Bronchial epithelial cell (primary cell): Measurements from ENCODE around the gene TSPOAP1. TPM values are rescaled to one million over a fixed set of nuclear protein-coding genes. Genes with fewer than 3 reads are reported as not detected.

Experiments
- DNase-seq: peaks from one replicate; pipeline ENCODE4 v3.0.0-alpha.2; 2010; ENCODE audit warnings: low read depth
- FAIRE-seq: peaks from 2 replicates; lab custom pipeline; 2011; peaks lifted over from hg19 to GRCh38; lab: Jason Lieb, UNC
- H3K27me3 ChIP-seq: 2 replicates; pipeline ENCODE4 v1.5.1; 2011; ENCODE audit warnings: low read length; ENCODE audit not compliant: control insufficient read depth, insufficient read depth
- H3K36me3 ChIP-seq: 2 replicates; pipeline ENCODE4 v1.5.1; 2011; ENCODE audit warnings: low read length; ENCODE audit not compliant: control insufficient read depth, insufficient read depth
- H3K4me3 ChIP-seq: 2 replicates; pipeline ENCODE4 v1.5.1; 2011; ENCODE audit warnings: mild to moderate bottlenecking, low read depth, low read length, control low read depth
- total RNA-seq: library from RNA; depleted of rRNA; stranded (reverse); fragments of >200 nt; gene quantifications from 2 replicates; pipeline ENCODE4 v1.2.1, GENCODE V29; 2014
- TF ChIP-seq, protein P1 (sequence below): IDR thresholded peaks from 2 replicates; pipeline ENCODE4 v1.5.1; 2011; ENCODE audit warnings: mild to moderate bottlenecking, moderate library complexity, low read length, control low read depth, inconsistent platforms; ENCODE audit not compliant: insufficient read depth, severe bottlenecking

The TSPOAP1 gene
- total RNA-seq, 1 donor from 2014 or later, result 0.53 TPM

DNA sequence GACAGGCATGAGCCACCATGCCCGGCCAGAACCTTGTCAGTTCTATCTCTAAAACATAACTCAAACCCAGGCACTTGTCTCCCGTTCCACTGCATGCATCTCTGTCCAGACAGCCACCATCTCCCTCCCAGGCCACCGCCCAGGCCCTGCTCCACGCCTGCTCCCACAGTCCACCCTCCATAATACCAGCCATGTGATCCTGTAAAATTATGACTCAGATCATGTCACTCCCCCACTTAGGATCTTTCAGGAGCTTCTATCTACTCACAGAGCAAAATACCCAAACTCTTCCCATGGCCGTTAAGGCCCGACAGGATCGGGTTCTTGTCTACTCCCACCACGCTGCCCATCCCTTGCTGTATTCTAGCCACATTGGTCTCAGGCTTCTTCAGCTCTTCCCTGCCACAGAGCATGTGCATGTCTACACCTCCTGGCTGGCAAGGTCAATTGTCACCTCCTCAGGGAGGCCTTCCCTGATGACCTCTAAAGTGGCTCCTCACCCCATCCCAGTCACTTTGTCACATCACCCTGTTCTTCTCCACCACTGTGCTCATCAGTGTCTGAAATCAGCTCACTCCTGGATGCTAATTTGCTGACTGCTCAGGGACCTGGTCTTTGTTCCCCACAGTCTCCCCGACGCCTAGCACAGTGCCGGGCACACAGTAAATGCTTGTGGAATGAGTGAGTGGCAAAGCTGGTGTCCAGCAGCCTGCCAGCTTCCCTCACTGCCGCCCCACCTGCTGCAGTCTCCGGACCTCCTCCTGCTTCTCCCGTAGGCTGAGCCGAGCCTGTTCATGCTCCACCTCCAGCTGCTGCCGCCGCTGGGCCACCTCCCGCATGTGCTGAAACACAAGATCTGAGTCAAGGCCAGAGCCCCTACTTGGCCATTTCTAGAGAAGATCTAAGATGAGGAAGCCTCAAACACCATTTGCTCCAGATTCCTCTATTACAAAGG, 6.7 kb downstream of the TSPOAP1 start:
- Histone ChIP-seq H3K36me3 (no peaks in the 10 kb centered on the region), H3K4me3 (no peak overlapping the region), H3K27me3 (peaks cover 18% of the 10 kb centered on the region)
- no peak for FAIRE-seq
- DNase-seq, result no peak
- TF ChIP-seq, protein P1, sequence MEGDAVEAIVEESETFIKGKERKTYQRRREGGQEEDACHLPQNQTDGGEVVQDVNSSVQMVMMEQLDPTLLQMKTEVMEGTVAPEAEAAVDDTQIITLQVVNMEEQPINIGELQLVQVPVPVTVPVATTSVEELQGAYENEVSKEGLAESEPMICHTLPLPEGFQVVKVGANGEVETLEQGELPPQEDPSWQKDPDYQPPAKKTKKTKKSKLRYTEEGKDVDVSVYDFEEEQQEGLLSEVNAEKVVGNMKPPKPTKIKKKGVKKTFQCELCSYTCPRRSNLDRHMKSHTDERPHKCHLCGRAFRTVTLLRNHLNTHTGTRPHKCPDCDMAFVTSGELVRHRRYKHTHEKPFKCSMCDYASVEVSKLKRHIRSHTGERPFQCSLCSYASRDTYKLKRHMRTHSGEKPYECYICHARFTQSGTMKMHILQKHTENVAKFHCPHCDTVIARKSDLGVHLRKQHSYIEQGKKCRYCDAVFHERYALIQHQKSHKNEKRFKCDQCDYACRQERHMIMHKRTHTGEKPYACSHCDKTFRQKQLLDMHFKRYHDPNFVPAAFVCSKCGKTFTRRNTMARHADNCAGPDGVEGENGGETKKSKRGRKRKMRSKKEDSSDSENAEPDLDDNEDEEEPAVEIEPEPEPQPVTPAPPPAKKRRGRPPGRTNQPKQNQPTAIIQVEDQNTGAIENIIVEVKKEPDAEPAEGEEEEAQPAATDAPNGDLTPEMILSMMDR, result no peak

DNA sequence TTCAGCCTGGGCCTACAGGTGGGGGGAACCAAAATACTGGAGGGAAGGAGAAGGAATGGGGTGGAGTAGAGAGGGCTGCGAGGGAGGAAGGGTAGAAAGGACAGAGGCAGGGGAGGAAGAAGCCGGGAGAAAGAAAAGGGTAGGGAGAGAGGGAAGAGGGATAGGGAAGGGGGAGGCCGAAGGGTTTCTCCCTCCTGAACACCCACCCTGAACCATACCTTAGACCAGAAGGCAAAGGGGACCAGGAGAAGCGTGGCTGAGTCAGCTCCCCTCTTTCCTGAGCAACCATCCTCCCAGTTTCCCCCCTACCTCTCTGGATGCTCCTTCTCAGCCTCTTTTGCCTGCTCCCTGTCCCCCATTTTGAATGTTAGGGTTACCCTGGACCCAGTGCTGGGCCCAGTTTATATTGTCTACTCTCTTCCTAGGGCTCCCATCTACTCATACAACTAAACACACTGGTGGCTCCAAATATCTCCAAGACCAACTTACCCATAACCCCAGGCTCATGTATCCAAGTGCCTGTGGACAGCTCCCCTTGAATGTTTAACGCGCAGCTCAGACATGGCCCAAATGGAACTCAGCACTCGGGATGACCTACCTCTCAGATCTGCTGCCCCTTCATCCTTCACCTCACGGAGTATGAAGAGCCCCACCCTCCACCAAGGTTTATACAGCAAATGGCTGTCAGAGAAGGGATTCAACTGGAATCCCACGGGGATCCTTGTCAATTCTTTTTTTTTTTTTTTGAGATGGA, 7.8 kb downstream of the TSPOAP1 start:
- H3K4me3 ChIP-seq, result no peak overlapping the region
- TF ChIP-seq, protein P1, result no peak
- no peaks in the 10 kb centered on the region for H3K36me3 ChIP-seq
- FAIRE-seq (no peak), DNase-seq (no peak)
- peaks cover 16% of the 10 kb centered on the region for H3K27me3 ChIP-seq

DNA sequence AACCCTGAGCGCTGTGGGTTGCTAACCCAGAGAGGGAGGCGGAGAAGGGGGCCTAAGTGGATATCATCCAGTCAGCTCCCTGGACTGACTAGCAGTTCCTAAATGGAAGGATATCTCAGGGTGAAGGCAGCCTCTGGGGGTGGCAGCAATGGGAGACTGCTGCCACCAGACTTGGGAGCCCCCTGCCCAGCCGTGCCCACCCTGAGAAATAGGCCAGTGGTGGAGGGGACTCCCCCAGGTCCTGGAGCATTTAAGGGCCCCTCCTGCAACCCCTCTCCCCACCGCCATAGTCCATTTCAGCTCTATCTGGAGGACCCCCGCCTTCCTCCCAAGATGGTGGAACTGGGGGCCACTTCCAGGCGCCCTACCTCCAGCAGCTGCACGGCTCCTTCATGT, 8.4 kb downstream of the TSPOAP1 start:
- TF ChIP-seq, protein P1, result no peak
- Histone ChIP-seq H3K36me3 (no peaks in the 10 kb centered on the region), H3K27me3 (peaks cover 11% of the 10 kb centered on the region), H3K4me3 (no peak overlapping the region)
- DNase-seq (no peak), FAIRE-seq (no peak)

DNA sequence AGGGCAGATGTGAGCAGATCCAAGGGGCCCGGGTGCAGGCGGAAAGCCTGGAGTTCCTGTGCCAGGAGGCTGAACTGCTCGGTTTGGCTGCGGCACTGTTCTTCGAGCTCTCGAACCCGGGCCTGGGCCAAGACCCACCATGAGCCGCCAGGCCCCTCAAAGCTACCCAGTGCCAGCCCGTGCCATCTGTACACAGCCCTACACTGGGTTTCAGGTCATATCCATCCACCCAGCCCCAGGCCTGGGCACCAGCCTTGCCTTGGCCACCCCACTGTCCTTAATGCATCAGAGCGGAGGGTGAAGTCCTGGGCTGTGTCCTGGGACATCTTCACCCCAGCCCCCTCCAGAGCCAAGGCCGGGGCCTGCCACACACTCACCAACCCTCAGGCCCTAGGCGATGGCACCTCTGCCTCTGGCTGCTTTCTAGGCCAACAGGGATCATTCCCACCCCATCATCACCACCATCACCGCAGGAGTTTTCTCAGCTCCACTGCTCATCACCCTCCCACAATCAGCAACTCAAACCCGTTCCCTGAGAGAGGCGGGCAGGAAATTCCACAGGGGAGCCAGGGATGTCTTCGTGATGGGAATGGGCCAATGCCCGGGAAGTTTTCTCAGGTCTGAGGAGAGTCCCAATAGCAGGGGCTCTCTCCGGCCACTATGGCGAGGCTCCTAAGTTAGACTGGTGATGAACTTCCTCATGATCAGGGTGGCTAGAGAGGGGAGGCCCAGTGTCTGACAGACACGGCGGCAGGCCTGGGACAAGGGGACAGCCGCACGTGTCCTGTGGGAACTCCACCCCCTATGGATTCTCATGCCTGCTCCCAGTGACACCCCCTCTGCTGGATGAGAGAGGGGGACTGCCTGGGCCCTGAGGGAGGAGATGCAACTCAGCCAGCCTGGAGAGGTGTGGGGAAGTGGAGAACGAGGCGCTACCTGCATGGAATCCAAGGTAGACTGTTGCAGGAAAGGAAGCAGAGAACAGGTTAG, 9.1 kb downstream of the TSPOAP1 start:
- Histone ChIP-seq H3K27me3 (peaks cover 6% of the 10 kb centered on the region), H3K4me3 (no peak overlapping the region), H3K36me3 (no peaks in the 10 kb centered on the region)
- TF ChIP-seq, protein P1, result no peak
- FAIRE-seq, result no peak
- no peak for DNase-seq

DNA sequence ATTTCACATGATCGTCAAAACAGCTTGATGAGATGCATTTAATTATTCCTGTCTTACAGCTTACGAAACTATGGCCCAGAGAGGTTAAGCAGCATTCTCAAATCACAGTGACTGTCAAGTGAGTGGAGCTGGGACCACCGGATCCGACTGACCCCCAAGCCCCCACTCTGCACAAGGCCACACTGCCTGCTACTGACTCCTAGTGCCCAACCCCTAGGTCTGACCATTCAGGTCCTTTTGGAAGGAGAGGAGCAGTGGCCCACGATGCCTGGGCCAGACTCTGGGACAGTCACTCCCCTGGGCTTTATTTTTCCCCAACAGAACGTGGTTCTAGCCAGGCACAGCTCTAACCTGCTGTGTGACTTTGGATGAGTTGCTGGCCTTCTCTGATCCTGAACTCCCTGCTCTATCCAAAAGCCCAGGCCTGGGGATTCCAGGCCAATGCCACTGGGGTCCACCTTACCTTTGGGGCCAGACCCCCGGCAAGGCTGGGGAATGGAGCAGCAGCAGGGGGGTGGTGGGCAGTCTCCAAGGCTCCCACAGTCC, 9.9 kb downstream of the TSPOAP1 start:
- TF ChIP-seq, protein P1, result no peak
- no peaks in the 10 kb centered on the region for H3K36me3 ChIP-seq
- peaks cover 5% of the 10 kb centered on the region for H3K27me3 ChIP-seq
- DNase-seq, result no peak
- H3K4me3 ChIP-seq, result no peak overlapping the region
- no peak for FAIRE-seq
